Spinal cord (tissue), 10 donors: ENCODE results near the gene ACOXL. TPM values are rescaled to one million over a fixed set of nuclear protein-coding genes. Genes with fewer than 3 reads are reported as not detected.
A peak's percentile ranks its signal among the peaks of the same experiment; 100 is the strongest.

Experiments used
- DNase-seq, 6 donors: peaks; one replicate each; pipeline versions ENCODE4 v3.0.0 to v3.0.0-alpha.2; 2013 to 2015; ENCODE audit warnings: low spot score in 6 of 6, low read depth in 4 of 6
- H3K27ac ChIP-seq: one replicate; pipeline ENCODE4 v1.5.1; 2013; ENCODE audit warnings: low read depth, low read length, control low read depth
- H3K27me3 ChIP-seq: one replicate; pipeline ENCODE4 v1.6.1; 2013; ENCODE audit warnings: low read length; ENCODE audit not compliant: control insufficient read depth, insufficient read depth
- H3K36me3 ChIP-seq: one replicate; pipeline ENCODE4 v1.6.1; 2013; ENCODE audit warnings: low read length; ENCODE audit not compliant: control insufficient read depth, insufficient read depth
- H3K4me1 ChIP-seq: one replicate; pipeline ENCODE4 v1.6.1; 2013; ENCODE audit warnings: low read length; ENCODE audit not compliant: control insufficient read depth, insufficient read depth
- H3K4me3 ChIP-seq: one replicate; pipeline ENCODE4 v1.5.1; 2013; ENCODE audit warnings: low read depth, low read length, control low read depth
- H3K9me3 ChIP-seq: one replicate; pipeline ENCODE4 v1.6.1; 2013; ENCODE audit warnings: low read length; ENCODE audit not compliant: control insufficient read depth, insufficient read depth
- WGBS: methylation state at CpG from one replicate; pipeline ENCODE4 v1.1.5; 2013; ENCODE audit warnings: missing lambda C conversion rate; ENCODE audit not compliant: insufficient coverage; 5-methylcytosine and 5-hydroxymethylcytosine counted together
- polyA plus RNA-seq, 2 donors: library from polyadenylated mRNA; unstranded; fragments of 120-200 nt; gene quantifications; one replicate each; pipeline ENCODE4 v1.2.1, GENCODE V29; 2013; ENCODE audit not compliant: insufficient read length in 2 of 2
- total RNA-seq, 2 donors: library from RNA; depleted of rRNA in 1 of 2; stranded (reverse); fragments of 120-200 nt in 1 of 2; fragments of >200 nt in 1 of 2; gene quantifications; one replicate each; pipeline versions ENCODE4 v1.2.3 to v1.2.4, GENCODE V29; 2013 to 2014
- donor health status: healthy.

The ACOXL gene
- total and polyA plus RNA-seq, 4 donors: 0.06 to 0.45 (median 0.26) TPM

- no peak overlapping the region for H3K27ac ChIP-seq
- 0% methylated on average over 1 of the region's 7 CpGs for WGBS
- no peaks in the 10 kb centered on the region for H3K36me3 ChIP-seq
- DNase-seq: no peak
- peaks cover 4% of the 10 kb centered on the region for H3K4me1 ChIP-seq
- no peaks in the 10 kb centered on the region for H3K27me3 ChIP-seq
- no peak overlapping the region for H3K4me3 ChIP-seq
- no peaks in the 10 kb centered on the region for H3K9me3 ChIP-seq
Observed at GRCh38 chr2:110834134-110834827, 101.9 kb downstream of the ACOXL start.

GRCh38 chr2:110836671-110837070 is 104.3 kb downstream of the ACOXL start:
- WGBS: 78% methylated on average over 3 of the region's 8 CpGs
- H3K27ac ChIP-seq: no peak overlapping the region
- no peaks in the 10 kb centered on the region for H3K36me3 ChIP-seq
- peaks cover 4% of the 10 kb centered on the region for H3K4me1 ChIP-seq
- no peaks in the 10 kb centered on the region for H3K27me3 ChIP-seq
- DNase-seq: peak in 1 of 6 donors; percentile 53
- H3K9me3 ChIP-seq: no peaks in the 10 kb centered on the region
- no peak overlapping the region for H3K4me3 ChIP-seq

GRCh38 chr2:110837446-110838409 is 105.4 kb downstream of the ACOXL start:
- Histone ChIP-seq H3K4me3 (no peak overlapping the region), H3K36me3 (no peaks in the 10 kb centered on the region), H3K27ac (no peak overlapping the region), H3K4me1 (peaks cover 4% of the 10 kb centered on the region), H3K27me3 (no peaks in the 10 kb centered on the region), H3K9me3 (no peaks in the 10 kb centered on the region)
- no peak for DNase-seq
- 68% methylated on average over 7 of the region's 13 CpGs for WGBS

- H3K4me3 ChIP-seq: no peak overlapping the region
- no peaks in the 10 kb centered on the region for H3K27me3 ChIP-seq
- H3K4me1 ChIP-seq: peaks cover 4% of the 10 kb centered on the region
- H3K36me3 ChIP-seq: no peaks in the 10 kb centered on the region
- DNase-seq: no peak
- WGBS: 67% methylated on average over 4 of the region's 5 CpGs
- no peak overlapping the region for H3K27ac ChIP-seq
- H3K9me3 ChIP-seq: no peaks in the 10 kb centered on the region
Observed at GRCh38 chr2:110838657-110839384, 106.4 kb downstream of the ACOXL start.

GRCh38 chr2:110840508-110840907 is 108.1 kb downstream of the ACOXL start:
- Histone ChIP-seq H3K36me3 (no peaks in the 10 kb centered on the region), H3K27ac (no peak overlapping the region), H3K4me3 (no peak overlapping the region), H3K9me3 (no peaks in the 10 kb centered on the region), H3K27me3 (no peaks in the 10 kb centered on the region), H3K4me1 (peaks cover 4% of the 10 kb centered on the region)
- 65% methylated on average over 2 of the region's 2 CpGs for WGBS
- DNase-seq: no peak

- H3K9me3 ChIP-seq: no peaks in the 10 kb centered on the region
- no peaks in the 10 kb centered on the region for H3K36me3 ChIP-seq
- DNase-seq: no peak
- H3K27me3 ChIP-seq: no peaks in the 10 kb centered on the region
- H3K4me1 ChIP-seq: peaks cover 8% of the 10 kb centered on the region
- no peak overlapping the region for H3K27ac ChIP-seq
- 65% methylated on average over 3 of the region's 3 CpGs for WGBS
- no peak overlapping the region for H3K4me3 ChIP-seq
Observed at GRCh38 chr2:110842048-110842447, 109.7 kb downstream of the ACOXL start.

GRCh38 chr2:110843496-110843895 is 111.1 kb downstream of the ACOXL start:
- 63% methylated on average over 1 of the region's 2 CpGs for WGBS
- Histone ChIP-seq H3K27me3 (no peaks in the 10 kb centered on the region), H3K4me3 (no peak overlapping the region), H3K9me3 (no peaks in the 10 kb centered on the region), H3K27ac (no peak overlapping the region), H3K4me1 (peaks cover 3% of the 10 kb centered on the region), H3K36me3 (no peaks in the 10 kb centered on the region)
- DNase-seq: no peak

- no peaks in the 10 kb centered on the region for H3K36me3 ChIP-seq
- H3K9me3 ChIP-seq: no peaks in the 10 kb centered on the region
- no peak overlapping the region for H3K27ac ChIP-seq
- no peak overlapping the region for H3K4me3 ChIP-seq
- H3K27me3 ChIP-seq: no peaks in the 10 kb centered on the region
- DNase-seq: no peak
- peaks cover 3% of the 10 kb centered on the region for H3K4me1 ChIP-seq
- WGBS: 79% methylated on average over 5 of the region's 8 CpGs
Observed at GRCh38 chr2:110843959-110844510, 111.7 kb downstream of the ACOXL start.

- no peak for DNase-seq
- Histone ChIP-seq H3K9me3 (no peaks in the 10 kb centered on the region), H3K27ac (no peak overlapping the region), H3K4me1 (peaks cover 3% of the 10 kb centered on the region), H3K4me3 (no peak overlapping the region), H3K36me3 (no peaks in the 10 kb centered on the region), H3K27me3 (no peaks in the 10 kb centered on the region)
- WGBS: 84% methylated on average over 9 of the region's 9 CpGs
Observed at GRCh38 chr2:110847651-110848050, 115.3 kb downstream of the ACOXL start.
